T47D (cell line): ENCODE data around the gene TAS2R41.
"Not testable (repeated sequence)": the region's sequence is repeated elsewhere in the genome, so short reads cannot be mapped to it uniquely, and the experiment has no call there.

Experiments used
- DNase-seq, 2 experiments: peaks; one replicate each; pipeline versions ENCODE4 v3.0.0 to v3.0.0-alpha.2; 2011 to 2012; ENCODE audit warnings: low read depth in 1 of 2, low spot score in 1 of 2
- JUND ChIP-seq: IDR thresholded peaks from 2 replicates; pipeline ENCODE4 v1.6.1; 2012; ENCODE audit warnings: low read depth
- in situ Hi-C: cut with HindIII; loops from 2 replicates; pipeline ENCODE4 v1.10.0; 2016; ENCODE audit warnings: low sequenced_read_pairs, low pct_unique_long_range_greater_than_20kb

TAS2R41 gene

DNA sequence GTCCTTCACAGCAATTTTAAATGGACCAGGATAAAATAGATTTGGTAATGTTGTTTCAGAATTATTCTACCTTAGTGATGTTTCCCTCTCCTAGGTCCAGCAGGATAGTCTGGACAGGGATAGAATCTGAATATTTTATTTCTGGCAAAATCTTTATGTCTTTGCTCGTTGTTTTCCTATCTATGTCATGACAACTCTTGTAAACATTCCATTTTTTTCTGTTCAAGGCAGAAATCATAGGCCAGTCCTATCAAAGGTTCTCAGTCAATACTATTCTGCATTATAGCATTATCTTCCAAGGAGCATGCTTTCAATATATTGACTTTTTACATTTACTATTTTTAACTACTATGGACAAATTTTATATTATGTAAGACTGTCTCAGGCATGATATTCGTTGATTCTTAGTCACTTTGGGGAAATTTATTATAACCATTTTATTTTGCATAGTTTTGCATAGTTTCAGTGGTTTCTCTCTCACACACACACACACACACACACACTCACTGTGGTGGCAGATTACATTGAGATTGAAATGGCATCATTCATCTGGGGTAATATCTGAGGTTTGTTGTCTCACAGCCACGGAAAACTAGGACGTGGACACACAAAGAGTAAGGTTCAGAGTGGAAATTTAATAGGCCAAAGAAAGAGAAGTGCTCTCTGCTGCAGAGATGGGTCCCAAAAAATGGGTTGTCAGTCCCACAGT is 17.2 kb upstream of the TAS2R41 start:
- in situ Hi-C loops: no loop called here
- DNase-seq: no peak

DNA sequence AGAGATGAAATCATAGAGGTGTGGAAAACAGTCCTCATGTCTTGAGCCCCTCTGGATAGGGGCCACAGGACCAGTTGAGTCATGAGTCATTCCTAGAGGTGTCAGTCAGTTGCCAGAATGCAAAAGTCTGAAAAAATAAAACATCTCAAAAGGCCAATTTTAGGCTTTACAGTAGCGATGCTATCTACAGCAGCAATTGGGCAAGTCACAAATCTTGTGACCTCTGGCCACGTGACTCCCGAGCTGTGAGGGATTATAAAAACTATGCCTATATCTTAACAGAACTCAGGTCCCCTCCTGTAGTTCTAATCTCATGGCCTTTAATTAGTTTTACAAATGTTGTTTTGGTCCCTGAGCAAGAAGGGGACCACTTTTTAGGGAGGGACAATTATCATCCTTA is 15.6 kb upstream of the TAS2R41 start:
- TF ChIP-seq JUND: no peak
- in situ Hi-C loops: no loop called here
- DNase-seq: no peak

More for the DNA sequence above, 17.2 kb upstream of the TAS2R41 start:
- TF ChIP-seq JUND: no peak

DNA sequence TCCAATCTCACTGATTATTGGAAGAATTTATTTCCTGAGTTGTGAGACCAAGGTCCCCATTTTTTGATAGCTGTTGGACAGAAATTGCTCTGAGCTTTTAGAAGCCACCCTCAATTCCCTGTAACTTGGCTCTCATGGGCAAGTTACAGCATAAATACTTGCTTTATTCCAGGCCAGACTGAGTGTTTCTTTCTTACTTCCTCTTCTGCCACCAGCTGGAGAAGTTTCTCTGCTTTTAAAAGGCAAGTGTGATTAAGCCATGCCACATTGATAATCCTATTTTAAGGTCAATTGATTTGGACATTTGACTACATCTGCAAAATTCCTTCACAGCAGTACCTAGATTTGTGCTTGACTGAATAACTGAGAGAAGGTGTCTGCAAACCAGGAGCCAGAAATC is 14.1 kb upstream of the TAS2R41 start:
- TF ChIP-seq JUND: no peak
- in situ Hi-C loops: no loop called here

DNA sequence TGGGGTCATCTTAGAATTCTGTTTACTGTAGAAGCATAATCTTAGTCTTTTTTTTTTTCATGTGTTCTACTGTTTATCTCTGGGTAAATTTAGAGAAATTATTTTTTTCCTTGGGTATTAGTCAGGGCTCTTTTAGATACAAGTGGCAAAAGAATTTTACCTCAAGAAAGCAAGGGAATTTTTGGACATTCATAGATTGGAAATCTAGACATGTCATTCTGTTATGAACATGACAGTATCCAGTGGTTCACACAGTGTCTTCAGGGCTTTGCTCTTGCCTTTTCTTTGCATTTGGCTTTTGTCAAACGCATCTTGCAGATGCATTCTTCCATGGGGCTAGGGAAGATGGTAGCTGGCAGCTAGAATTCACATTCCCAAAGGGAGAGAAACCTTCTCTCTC is 13.7 kb upstream of the TAS2R41 start:
- TF ChIP-seq JUND: no peak
- no peak for DNase-seq
- in situ Hi-C loops: no loop called here

More for the DNA sequence above, 14.1 kb upstream of the TAS2R41 start:
- DNase-seq: no peak

DNA sequence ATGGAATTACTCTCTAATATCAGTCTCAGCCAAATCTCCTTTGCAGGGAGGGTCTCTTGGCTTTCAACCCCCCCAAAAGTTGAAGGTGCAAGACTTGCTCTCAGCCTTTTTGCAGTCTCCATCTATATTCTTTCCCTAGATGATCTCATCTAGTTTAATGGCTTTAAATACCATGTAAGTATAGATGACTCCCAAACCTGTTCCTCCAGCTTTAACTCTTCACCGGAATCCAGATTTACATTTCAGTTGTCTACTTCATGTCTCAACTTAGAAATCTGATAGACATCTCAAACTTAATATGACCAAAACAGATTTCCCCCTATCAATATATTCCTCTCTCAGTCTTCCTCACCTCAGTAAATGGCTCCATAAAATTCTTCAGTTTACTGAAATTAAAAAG is 9.9 kb upstream of the TAS2R41 start:
- no peak for TF ChIP-seq JUND
- peak in 1 of 2 experiments; percentile 40 for DNase-seq
- in situ Hi-C loops: no loop called here

DNA sequence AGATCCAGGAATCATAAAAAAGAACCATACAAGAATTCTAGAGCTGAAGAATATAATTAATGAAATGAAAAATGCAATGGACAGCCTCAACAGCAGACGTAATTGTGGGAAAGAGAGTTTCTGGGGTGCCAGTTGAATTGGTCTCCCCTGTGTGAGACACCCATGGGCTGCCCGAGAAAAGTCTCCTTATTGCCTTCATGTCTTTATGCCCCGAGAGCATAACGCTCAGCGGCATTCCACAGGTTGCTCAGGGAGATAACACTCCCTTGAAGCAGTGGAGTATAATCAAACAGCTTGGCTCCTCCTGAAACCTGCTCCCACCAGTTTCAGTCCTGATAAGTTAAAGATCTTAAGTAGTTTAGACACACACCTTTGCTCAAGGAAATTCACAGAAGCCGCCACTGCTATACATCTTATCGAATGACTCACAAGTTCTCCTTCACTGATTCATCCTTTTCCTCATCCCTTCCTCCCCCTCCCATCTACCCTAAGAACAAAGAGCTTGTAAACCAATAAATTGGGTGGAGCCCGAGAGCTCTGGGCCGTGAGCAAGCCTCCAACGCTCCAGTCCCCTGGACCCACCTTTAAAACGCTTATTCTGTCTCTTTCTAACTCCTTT is 5.5 kb upstream of the TAS2R41 start:
- DNase-seq, in situ Hi-C loops: not testable (repeated sequence)

DNA sequence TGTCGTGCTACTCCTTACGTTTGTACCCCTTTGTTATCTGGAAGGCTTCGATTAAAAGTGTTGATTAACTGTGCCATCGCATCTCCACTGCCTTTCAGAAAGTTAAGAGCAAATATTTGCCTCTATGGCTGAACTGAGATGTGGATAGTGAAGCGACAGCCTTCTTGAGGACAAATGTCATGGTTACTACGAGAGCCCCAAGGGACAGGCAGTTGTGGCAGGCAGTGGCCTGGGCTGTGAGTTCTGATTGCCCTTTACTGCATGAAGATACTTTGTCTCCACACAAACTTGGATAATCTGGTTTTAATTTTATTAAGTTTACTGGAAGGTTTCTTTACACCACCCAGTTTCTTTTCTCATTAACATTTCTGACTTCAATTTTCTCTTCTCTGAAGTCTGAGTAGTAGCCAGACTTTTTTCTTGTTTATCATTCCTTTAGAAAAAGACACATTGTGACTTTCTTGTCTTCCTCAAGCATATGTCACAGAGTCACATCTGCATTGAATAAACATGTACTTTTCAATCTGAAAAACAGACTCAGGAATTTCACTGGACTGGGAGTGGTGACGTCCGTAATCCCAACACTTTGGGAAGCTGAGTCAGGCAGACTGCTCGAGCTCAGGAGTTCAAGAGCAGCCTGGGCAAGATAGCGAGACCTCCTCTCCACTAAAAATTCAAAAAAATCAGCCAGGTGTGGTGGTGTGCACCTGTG is 1.5 kb downstream of the TAS2R41 start:
- no peak for DNase-seq
- in situ Hi-C loops: no loop called here
- no peak for TF ChIP-seq JUND

DNA sequence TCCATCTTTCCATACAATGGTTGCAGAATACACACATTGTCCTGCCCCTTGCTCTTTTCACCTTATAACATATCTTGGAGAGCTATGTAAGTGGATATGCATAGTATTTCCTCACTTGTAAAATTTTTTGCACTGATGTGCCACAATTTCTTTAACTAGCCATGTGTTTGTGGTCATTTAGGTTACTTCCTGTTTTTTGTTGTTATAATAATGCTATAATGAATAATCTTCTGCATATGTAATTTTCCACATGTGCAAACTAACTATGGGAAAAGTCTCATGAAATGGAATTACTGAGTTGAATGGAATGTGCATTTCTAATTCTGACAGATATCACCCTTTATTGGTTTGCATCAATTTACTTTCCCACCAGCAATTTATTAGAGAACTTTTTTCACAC is 2.8 kb downstream of the TAS2R41 start:
- no peak for DNase-seq
- in situ Hi-C loops: no loop called here
- TF ChIP-seq JUND: no peak

DNA sequence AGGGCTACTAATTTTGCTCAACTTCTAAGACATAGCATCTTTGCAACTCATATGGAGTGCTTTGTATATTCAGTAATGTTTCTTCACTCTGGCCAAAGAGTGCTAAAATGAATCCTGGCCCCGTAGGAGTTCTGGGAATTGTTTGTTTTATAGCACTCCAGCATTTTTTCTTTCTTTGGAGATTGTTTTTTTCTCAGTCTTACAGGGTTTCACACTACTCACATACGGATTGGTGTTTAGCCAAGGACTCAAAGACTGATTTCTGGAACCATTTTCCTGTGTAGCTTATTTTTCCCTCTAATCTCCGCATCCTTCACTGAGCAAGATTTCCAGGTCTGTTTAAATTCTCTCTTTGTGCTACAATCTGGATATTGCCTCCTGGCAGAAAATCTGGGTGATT is 6.4 kb downstream of the TAS2R41 start:
- no peak for DNase-seq
- no peak for TF ChIP-seq JUND
- in situ Hi-C loops: no loop called here

DNA sequence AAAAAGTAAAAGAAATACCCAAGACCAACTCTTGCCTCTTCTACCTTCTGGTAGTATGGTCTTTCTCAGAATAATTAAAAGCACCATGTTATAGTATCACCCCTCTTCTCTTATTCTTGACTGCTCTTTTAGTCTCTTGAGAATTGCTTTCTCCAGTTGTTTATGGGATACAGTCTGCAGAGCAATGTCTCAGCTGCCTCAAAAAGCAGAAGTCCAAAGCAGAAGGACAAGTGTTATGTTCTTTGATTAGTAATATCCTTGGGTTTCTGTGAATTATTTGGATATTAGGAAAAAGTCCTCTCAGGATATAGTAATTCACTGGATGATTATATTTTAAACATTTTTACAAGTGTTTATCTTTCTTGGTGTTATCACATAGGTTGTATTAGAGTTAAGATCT is 7.4 kb downstream of the TAS2R41 start:
- no peak for DNase-seq
- no peak for TF ChIP-seq JUND
- in situ Hi-C loops: no loop called here

DNA sequence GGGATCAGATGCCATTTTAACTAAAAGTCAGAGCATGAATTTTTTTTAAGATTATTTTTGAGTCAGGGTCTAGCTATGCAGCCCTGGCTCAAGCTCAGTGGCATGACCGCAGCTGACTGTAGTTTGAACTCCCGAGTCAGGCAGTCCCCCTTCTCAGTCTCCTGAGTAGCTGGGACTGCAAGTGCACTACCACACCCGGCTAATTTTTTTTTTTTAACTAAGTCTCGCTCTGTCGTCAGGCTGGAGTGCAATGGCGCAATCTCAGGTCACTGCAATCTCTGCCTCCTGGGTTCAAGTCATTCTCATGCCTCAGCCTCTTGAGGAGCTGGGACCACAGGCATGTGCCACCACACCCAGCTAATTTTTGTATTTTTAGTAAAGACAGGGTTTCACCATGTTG is 7.8 kb downstream of the TAS2R41 start:
- no peak for DNase-seq
- in situ Hi-C loops: no loop called here
- no peak for TF ChIP-seq JUND

DNA sequence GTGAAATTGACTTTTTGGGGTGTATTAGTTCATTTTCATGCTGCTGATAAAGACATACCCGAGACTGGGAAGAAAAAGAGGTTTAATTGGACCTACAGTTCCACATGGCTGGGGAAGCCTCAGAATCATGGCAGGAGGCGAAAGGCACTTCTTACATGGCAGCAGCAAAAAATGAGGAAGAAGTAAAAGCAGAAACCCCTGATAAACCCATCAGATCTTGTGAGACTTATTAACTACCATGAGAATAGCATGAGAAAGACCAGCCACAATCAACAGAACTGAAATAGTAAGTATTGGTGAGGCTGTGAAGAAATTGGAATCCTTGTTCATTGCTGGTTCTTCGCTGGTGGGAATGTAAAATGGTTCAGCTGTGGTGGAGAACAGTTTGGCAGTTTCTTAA is 8.6 kb downstream of the TAS2R41 start:
- in situ Hi-C loops, DNase-seq: not testable (repeated sequence)

DNA sequence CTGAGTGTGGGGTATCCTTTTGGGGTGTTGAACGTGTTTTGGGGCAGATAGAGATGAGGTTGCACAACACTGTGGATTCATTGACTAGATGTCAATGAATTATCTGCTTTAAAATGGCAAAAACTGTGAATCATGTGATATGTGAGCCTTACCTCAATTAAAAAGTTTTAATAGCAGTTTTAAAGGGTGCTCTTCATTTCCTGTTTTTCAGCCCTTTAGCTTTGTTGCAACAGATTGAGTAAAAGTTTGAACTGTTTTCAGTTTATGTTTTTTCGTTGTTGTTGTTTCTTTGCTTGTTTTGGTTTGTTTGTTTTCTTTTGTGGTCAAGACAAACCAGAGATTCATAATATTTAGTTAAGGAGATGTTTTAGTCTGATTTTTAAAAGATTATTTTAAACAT is 9.4 kb downstream of the TAS2R41 start:
- DNase-seq: no peak
- TF ChIP-seq JUND: no peak
- in situ Hi-C loops: no loop called here
